HG02678 (cell line): ENCODE results near the gene EEF1AKMT2.
A peak's percentile ranks its signal among the peaks of the same experiment; 100 is the strongest.

Experiments used
- ATAC-seq: cut with Tn5 transposase; IDR thresholded peaks from one replicate; pipeline ENCODE4 v1.9.1; 2021; ENCODE audit warnings: mild to moderate bottlenecking, moderate library complexity; ENCODE audit not compliant: unreplicated experiment

The EEF1AKMT2 gene

DNA sequence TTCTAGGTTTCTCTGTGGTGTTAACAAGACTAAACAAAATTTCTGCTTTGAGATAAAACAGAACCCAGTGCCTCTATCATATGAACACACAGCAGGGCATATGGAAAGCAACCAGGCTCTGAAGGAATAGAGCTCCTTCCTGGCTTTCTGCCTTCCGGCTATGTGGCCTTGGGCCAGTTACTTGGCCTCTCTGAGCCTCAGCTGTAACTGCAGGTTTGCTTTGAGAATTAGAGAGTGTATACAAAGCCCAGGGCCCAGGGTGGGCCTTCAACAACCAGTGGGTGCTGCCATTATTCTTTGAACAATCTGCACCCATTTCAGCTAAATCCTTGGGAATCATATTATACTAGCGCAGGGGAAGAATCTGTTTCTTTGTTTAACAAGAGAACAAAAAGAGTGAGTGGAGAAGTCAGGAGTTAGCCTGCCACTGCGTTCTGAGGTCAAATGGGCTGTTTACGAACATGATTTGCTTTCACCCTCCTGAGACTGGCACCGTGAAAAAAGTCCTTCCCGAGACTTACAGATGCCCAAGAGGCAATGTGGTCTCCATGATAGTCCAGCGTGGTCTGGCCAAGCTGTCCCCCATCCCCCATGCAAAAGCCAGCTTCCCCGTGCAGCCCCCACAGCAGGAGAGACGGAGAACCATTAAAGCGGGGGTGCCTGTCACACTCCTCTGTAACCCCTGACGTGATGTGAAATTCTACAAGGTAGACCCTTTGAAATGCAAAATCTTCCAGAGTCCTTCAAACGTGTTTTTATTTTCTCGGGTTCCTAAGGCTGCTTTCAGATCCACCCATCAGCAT is 52.4 kb downstream of the EEF1AKMT2 start:
- no peak for ATAC-seq

DNA sequence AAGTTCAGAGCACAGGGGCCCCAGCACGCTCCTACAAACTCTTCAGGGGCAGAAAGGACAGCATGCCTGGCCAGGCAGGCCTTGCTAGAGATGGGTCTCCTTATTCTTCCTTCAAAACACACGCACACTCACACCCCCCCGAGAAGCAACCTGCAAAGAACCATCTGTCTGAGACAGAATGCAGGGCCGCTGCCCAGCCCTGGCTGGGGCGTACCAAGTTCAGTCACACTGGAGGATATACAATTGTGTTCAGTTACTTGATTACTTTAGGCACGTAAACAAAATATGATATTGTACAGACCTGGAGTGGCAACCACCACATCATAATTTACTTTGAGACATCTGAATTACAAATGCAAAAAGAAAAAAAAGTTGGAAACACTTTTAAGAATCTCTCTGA is 53.2 kb downstream of the EEF1AKMT2 start:
- no peak for ATAC-seq

- no peak for ATAC-seq
These were observed 54.0 kb downstream of the EEF1AKMT2 start for GRCh38 chr10:124737708-124738107.

DNA sequence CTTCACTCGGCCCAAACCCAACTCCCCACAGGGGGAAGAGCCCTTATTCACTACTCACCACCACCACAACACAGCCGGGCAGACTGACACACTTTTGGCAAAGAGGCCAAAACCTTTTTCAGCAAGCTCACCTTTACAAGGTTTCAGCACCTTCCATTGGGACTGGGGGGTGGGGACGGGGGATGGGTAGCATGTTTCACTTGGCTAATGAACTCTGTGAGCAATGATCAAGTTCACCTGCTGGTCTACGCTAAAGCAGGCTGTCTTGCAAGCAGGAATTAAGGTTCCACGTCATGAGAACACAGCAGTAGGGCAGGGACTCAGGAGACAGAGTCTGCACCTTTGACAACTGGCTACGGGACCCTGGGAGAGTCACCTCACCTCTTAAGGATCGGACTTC is 54.5 kb downstream of the EEF1AKMT2 start:
- ATAC-seq: no peak

GRCh38 chr10:124736491-124737136 is 55.1 kb downstream of the EEF1AKMT2 start:
- no peak for ATAC-seq

- ATAC-seq: no peak
These were observed 56.0 kb downstream of the EEF1AKMT2 start for GRCh38 chr10:124735491-124736286.

DNA sequence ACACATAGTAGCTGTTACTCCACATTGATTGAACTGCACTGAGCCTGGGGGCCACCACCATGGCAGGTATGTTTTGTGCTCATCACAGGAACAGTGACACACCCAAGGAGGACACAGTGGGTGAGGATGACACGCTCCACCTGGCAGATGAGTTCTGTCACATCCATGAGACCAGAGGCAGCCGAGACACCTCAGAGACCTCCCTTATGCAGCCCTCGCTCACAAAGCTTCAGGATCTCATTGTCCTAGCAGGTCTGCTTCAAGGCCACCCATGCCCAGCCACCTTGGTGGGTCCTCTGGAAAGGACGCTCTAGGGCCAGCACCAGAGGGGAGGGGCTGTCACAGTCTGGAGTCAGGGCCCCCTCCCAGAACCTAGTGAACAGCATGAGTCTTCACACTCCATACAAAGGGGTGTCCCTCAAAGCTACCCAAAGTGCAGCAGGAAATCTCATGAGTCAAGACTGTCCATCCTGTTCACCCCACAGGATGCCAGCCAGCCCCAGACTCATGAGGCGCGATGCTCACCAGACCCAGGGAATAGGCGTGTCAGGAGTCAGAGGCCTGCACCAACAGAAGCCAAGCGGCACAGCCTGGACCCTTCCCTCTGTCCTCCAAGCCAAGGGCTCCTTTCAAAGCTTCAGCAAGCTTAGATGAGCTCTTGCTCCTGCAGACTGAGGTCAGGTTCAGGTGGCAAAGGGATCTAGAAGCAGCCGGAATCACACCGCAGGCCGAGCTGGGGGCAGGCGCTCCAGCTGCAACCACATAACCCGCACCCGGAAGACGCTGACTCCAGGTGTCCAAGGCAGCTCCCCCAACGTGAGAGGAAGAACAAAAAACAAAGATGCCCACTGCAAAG is 57.1 kb downstream of the EEF1AKMT2 start:
- no peak for ATAC-seq

- no peak for ATAC-seq
These were observed 58.0 kb downstream of the EEF1AKMT2 start for GRCh38 chr10:124733571-124734245.

GRCh38 chr10:124732931-124733570 is 58.6 kb downstream of the EEF1AKMT2 start:
- ATAC-seq: peak; percentile 76

DNA sequence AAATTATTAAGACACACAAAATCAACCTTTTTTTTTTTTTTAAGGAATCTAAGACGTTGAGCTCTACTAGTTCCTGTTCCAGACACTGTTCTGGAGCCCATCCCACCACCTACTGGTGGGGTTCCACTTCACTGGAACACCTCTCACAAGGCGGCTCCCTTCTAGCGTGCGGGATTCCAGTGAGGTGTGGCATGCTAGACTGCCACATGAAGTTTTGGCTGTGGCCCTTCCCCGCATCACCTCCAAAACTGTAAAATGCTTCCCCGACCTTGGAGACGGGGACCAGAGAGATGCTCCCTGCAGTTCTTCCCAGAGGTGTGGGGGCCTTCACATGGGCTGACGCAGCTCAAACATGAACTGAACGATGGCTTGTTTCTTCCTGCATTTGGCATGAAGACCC is 60.1 kb downstream of the EEF1AKMT2 start:
- no peak for ATAC-seq

DNA sequence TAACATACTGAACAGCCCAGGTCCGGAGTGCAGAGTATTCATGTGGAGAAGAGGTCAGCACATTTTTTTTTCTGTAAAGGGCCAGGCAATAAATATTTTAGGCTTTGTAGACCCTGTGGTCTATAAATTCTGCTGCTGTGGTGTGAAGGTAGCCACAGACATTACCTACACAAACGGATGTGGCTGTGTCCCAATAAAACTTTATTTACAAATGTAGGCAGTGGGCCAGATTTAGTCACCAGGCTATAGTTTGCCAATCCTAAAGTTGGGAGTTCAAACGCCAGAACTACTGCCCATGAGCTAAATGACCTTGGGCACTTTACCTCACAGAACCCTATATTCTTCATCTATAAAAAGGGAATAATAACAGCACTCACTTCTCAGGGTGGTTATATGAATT is 60.9 kb downstream of the EEF1AKMT2 start:
- no peak for ATAC-seq

DNA sequence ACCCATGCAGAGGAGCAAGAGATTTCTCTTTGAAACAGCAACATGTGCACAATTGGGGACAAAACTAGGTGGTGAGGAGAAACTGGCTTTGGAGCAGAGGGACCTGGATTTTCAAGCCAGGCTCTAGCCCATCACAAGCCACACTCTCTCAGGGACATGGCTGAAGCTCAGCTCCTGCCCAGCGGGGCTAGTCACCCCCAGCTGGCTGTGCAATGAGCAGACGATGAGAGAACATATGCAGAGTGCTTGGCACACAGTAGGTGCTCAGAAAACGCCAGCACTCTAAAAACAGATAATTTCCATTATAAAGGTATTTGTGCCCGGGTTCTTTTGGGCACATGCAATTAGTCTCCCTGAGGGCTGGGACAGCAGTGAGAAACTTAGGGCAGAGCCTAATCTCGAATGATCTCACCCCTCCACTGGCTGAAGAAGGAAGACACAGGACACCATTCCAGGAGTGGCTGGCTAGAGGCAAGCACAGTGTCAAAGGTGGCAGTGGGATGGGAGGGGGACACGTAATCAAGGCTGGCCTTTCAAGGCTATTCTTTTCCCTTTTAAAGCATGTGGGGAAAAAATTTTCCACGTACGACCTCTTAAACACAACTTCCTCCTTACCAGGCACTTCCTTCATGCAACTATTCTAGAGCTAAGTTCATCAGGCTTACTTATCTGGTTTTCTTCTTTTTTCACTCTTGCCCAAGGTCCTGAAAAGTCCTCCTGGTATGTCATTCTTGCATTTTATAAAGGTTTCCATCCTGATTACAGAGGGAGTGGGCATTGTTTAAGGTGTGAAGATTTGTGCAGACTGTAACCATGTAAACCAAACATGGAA is 62.6 kb downstream of the EEF1AKMT2 start:
- ATAC-seq: no peak

- ATAC-seq: no peak
These were observed 63.4 kb downstream of the EEF1AKMT2 start for GRCh38 chr10:124728071-124728829.

DNA sequence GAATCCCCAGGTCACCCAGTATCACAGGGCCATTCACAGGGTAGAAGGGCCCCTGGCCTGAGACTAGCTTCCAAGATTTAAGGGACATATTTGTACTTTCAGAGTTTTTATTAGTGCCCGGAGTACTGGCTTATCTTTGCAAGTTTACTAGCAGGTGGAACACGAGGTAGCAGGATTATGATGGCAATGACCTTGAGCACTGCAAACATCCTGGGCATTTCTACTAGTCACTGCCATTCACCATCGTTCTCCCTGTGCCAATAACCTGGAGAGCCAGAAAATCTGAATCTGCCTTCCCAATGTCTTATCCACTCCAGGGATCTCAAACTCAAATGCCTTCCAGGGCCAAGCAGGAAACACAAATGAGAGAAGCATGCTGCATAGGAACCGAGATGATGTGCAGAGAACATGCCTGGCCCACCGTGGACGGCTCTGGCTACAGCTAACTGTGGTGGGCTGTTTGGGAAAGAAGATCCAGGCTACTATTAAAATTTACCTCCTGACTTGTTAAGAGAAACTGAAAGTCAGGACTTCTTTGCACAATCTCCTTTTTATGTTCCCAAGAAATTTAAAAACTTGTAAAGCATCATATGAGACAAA is 64.2 kb downstream of the EEF1AKMT2 start:
- no peak for ATAC-seq

GRCh38 chr10:124725791-124726190 is 65.9 kb downstream of the EEF1AKMT2 start:
- no peak for ATAC-seq

DNA sequence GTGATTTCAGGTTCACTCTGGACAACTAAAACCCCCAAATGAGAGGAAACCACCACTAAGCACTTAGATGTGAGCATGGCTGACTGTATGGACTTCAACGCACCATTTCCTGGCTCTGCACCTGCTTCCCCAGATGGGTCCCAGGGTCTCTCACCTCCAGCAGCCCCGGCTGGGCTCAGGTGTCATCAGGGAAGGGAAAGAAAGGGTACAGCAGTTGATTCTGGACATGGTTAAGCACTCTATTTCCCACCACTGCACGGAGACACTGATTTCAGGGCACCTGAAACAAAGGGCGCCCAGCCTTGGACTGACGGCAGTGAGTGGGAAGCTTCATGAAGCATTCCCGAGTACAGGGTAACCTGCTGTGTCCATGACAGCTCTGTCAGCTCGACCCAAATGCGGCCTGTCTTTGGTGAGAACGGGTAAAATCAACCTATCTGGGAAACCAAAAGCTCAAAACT is 66.5 kb downstream of the EEF1AKMT2 start:
- no peak for ATAC-seq

DNA sequence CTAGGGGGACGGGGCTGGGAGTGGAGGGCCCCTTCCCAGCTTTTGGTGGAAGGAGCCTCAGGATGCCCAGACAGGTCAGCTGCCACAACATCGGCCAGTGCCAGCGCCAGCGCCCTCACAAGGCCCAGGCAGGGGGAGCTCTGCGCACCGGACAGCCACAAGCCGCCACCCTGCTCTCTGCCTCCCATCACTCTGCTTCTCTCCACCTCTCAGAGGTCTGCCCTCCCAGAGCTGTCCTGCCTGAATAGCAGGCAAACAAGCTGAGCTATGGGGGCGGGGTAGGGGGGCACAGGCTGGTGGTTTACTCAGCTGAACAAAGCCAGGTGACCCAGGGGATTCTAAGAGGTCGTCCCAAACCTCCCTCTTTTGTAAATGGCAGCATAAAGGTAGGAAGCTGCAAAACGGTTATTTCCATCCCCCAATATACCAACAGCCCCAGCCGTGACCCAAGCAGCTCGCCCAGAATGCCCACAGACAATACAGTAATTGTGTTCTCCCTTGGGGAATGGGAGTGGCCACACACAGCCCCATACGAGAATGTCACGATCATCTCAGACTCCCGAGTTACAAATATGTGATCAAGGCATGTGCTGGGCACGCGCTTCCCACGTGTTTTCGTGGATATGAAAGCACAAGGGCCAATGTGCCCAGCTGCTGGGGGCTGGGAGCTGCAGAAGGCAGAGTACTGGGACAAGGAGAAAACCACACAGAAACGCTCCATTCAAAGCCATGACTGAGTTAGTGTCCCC is 67.2 kb downstream of the EEF1AKMT2 start:
- no peak for ATAC-seq
